ENCODE results near the gene FOXD1. TPM values are rescaled to one million over a fixed set of nuclear protein-coding genes. Genes with fewer than 3 reads are reported as not detected.

Gene FOXD1
- polyA plus RNA-seq, 1 donor (not counting 4 experiments of a cell fraction or from before 2014, with no cell fraction given) = 7.0 TPM

DNA sequence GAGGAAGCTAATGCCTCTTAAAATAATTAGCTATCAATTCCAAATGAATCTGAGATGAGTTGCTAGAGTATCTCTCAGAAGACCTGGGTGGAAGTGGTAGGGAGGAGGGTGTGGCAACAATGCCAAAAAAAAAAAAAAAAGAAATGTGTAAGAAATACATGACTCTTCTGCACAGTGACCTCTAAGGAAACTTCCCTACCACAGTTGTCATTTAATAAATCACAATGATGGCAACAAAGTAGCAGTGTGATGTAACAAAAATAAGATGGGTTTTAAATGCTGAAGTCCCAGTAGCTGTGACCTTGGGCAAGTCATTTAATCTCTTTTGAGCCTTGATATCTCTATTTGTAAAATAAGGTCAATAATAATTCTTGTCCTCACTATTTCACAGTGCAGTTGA is 7.2 kb downstream of the FOXD1 start:
- FAIRE-seq (peak; percentile 23), DNase-seq (ENCODE audit: low read depth, low spot score) (no peak)
- H2AFZ ChIP-seq (ENCODE audit: control insufficient read depth, low read length) = no peak overlapping the region
- H3K79me2 ChIP-seq (ENCODE audit: control insufficient read depth, insufficient read depth, low read length) = peaks cover 17% of the 10 kb centered on the region
- H3K4me3 ChIP-seq (ENCODE audit: control insufficient read depth in 2 of 3, extremely low read depth in 1 of 3, insufficient read depth in 2 of 3, low read depth in 1 of 3, low read length in 3 of 3) = no peak overlapping the region
- no peak overlapping the region for H3K4me2 ChIP-seq (ENCODE audit: control insufficient read depth, extremely low read depth, insufficient read depth, low read depth, low read length)
- H4K20me1 ChIP-seq (ENCODE audit: control insufficient read depth, extremely low read depth, insufficient read depth, low read length) = no peaks in the 10 kb centered on the region
- dilution Hi-C loops (cut with MboI; ENCODE audit: extremely low pct_ligation_motif_present, low sequenced_read_pairs) = no loop called here
- no peak overlapping the region for H3K27ac ChIP-seq (ENCODE audit: control insufficient read depth, insufficient read depth, low read length)
- no peaks in the 10 kb centered on the region for H3K36me3 ChIP-seq (ENCODE audit: control insufficient read depth in 2 of 2, extremely low read depth in 1 of 2, insufficient read depth in 2 of 2, low read length in 2 of 2)
- H3K4me1 ChIP-seq (ENCODE audit: control insufficient read depth, extremely low read depth, insufficient read depth, low read length) = peaks cover 25% of the 10 kb centered on the region
- H3K9me3 ChIP-seq (ENCODE audit: control insufficient read depth, low read depth, low read length) = no peaks in the 10 kb centered on the region
- TF ChIP-seq, protein P1, sequence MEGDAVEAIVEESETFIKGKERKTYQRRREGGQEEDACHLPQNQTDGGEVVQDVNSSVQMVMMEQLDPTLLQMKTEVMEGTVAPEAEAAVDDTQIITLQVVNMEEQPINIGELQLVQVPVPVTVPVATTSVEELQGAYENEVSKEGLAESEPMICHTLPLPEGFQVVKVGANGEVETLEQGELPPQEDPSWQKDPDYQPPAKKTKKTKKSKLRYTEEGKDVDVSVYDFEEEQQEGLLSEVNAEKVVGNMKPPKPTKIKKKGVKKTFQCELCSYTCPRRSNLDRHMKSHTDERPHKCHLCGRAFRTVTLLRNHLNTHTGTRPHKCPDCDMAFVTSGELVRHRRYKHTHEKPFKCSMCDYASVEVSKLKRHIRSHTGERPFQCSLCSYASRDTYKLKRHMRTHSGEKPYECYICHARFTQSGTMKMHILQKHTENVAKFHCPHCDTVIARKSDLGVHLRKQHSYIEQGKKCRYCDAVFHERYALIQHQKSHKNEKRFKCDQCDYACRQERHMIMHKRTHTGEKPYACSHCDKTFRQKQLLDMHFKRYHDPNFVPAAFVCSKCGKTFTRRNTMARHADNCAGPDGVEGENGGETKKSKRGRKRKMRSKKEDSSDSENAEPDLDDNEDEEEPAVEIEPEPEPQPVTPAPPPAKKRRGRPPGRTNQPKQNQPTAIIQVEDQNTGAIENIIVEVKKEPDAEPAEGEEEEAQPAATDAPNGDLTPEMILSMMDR (optimal IDR thresholded peaks at IDR 0.05 in 1 of 3, IDR thresholded peaks at IDR 0.05 in 1 of 3, conservative IDR thresholded peaks at IDR 0.05 in 1 of 3; ENCODE audit: extremely low read depth in 1 of 3, insufficient read depth in 2 of 3, low read length in 3 of 3) = no peak
- no peak for TF ChIP-seq EZH2 (IDR thresholded peaks at IDR 0.05; ENCODE audit: low read length)
- H3K27me3 ChIP-seq (ENCODE audit: control insufficient read depth, extremely low read depth, insufficient read depth, low read length) = peaks cover 29% of the 10 kb centered on the region
- no peaks in the 10 kb centered on the region for H3K9me1 ChIP-seq (ENCODE audit: control insufficient read depth, extremely low read depth, insufficient read depth, low read length)
- no peak overlapping the region for H3K9ac ChIP-seq (ENCODE audit: control insufficient read depth, extremely low read depth, insufficient read depth, low read length)

DNA sequence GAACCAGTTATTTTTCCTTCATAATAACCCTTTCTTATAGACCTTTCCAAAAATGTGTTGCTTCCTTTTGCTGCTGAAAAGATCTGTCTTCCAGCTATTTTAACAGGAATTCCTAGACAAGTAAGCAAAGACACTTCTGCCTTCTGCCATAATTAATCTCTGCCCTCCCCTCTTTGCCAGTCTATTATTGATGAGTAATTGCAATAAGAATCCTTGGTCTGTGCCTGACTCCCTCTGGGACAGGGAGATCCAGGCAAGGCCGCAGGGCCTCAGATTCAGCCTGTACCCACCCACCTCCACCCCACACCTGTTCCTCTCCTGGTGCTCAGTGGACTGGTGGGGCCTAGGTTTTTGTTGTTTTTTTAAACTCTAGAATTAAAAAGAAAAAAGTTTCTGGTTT is 8.3 kb downstream of the FOXD1 start:
- Histone ChIP-seq H3K36me3 (ENCODE audit: control insufficient read depth in 2 of 2, extremely low read depth in 1 of 2, insufficient read depth in 2 of 2, low read length in 2 of 2) (no peaks in the 10 kb centered on the region), H3K9me1 (ENCODE audit: control insufficient read depth, extremely low read depth, insufficient read depth, low read length) (no peaks in the 10 kb centered on the region), H3K4me2 (ENCODE audit: control insufficient read depth, extremely low read depth, insufficient read depth, low read depth, low read length) (no peak overlapping the region), H3K9ac (ENCODE audit: control insufficient read depth, extremely low read depth, insufficient read depth, low read length) (no peak overlapping the region), H3K9me3 (ENCODE audit: control insufficient read depth, low read depth, low read length) (no peaks in the 10 kb centered on the region), H2AFZ (ENCODE audit: control insufficient read depth, low read length) (no peak overlapping the region), H3K79me2 (ENCODE audit: control insufficient read depth, insufficient read depth, low read length) (peaks cover 7% of the 10 kb centered on the region), H4K20me1 (ENCODE audit: control insufficient read depth, extremely low read depth, insufficient read depth, low read length) (no peaks in the 10 kb centered on the region), H3K4me3 (ENCODE audit: control insufficient read depth in 2 of 3, extremely low read depth in 1 of 3, insufficient read depth in 2 of 3, low read depth in 1 of 3, low read length in 3 of 3) (no peak overlapping the region), H3K27me3 (ENCODE audit: control insufficient read depth, extremely low read depth, insufficient read depth, low read length) (peaks cover 37% of the 10 kb centered on the region), H3K27ac (ENCODE audit: control insufficient read depth, insufficient read depth, low read length) (no peak overlapping the region), H3K4me1 (ENCODE audit: control insufficient read depth, extremely low read depth, insufficient read depth, low read length) (peaks cover 25% of the 10 kb centered on the region)
- FAIRE-seq (no peak), DNase-seq (ENCODE audit: low read depth, low spot score) (no peak)
- TF ChIP-seq, protein P1 (optimal IDR thresholded peaks at IDR 0.05 in 1 of 3, IDR thresholded peaks at IDR 0.05 in 1 of 3, conservative IDR thresholded peaks at IDR 0.05 in 1 of 3; ENCODE audit: extremely low read depth in 1 of 3, insufficient read depth in 2 of 3, low read length in 3 of 3) = no peak
- no peak for TF ChIP-seq EZH2 (IDR thresholded peaks at IDR 0.05; ENCODE audit: low read length)
- dilution Hi-C loops (cut with MboI; ENCODE audit: extremely low pct_ligation_motif_present, low sequenced_read_pairs) = no loop called here

All from keratinocyte (primary cell).